ENCODE measurements around the gene FANCM.

Gene FANCM

GRCh38 chr14:45222485-45223262, 86.9 kb downstream of the FANCM start:
- no peak for TF ChIP-seq CTCF (IDR thresholded peaks at IDR 0.05; ENCODE audit: insufficient read depth, low read length, poor library complexity, severe bottlenecking)
- DNase-seq (ENCODE audit: extremely low read depth, insufficient read length), result no peak
- no peaks in the 10 kb centered on the region for H3K27me3 ChIP-seq (replicated peaks; ENCODE audit: control insufficient read depth, insufficient read depth, low read length)
- no peak overlapping the region for H3K4me3 ChIP-seq (replicated peaks; ENCODE audit: low read depth, low read length)
- peaks cover 1% of the 10 kb centered on the region for H3K36me3 ChIP-seq (ENCODE audit: control insufficient read depth, insufficient read depth, low read length)

- TF ChIP-seq CTCF (IDR thresholded peaks at IDR 0.05; ENCODE audit: insufficient read depth, low read length, poor library complexity, severe bottlenecking), result no peak
These were observed 91.8 kb downstream of the FANCM start for GRCh38 chr14:45227566-45227965.

GRCh38 chr14:45238988-45239387, 103.3 kb downstream of the FANCM start:
- H3K4me3 ChIP-seq (replicated peaks; ENCODE audit: low read depth, low read length), result no peak overlapping the region
- DNase-seq (ENCODE audit: extremely low read depth, insufficient read length), result no peak
- no peak for TF ChIP-seq CTCF (IDR thresholded peaks at IDR 0.05; ENCODE audit: insufficient read depth, low read length, poor library complexity, severe bottlenecking)

More at GRCh38 chr14:45227566-45227965, 91.8 kb downstream of the FANCM start:
- no peak for DNase-seq (ENCODE audit: extremely low read depth, insufficient read length)
- H3K4me3 ChIP-seq (replicated peaks; ENCODE audit: low read depth, low read length), result no peak overlapping the region
- H3K36me3 ChIP-seq (ENCODE audit: control insufficient read depth, insufficient read depth, low read length), result peaks cover 9% of the 10 kb centered on the region
- H3K27me3 ChIP-seq (replicated peaks; ENCODE audit: control insufficient read depth, insufficient read depth, low read length), result no peaks in the 10 kb centered on the region

GRCh38 chr14:45242706-45243105, 107.0 kb downstream of the FANCM start:
- no peak for TF ChIP-seq CTCF (IDR thresholded peaks at IDR 0.05; ENCODE audit: insufficient read depth, low read length, poor library complexity, severe bottlenecking)
- no peaks in the 10 kb centered on the region for H3K27me3 ChIP-seq (replicated peaks; ENCODE audit: control insufficient read depth, insufficient read depth, low read length)
- H3K4me3 ChIP-seq (replicated peaks; ENCODE audit: low read depth, low read length), result no peak overlapping the region
- DNase-seq (ENCODE audit: extremely low read depth, insufficient read length), result no peak
- no peaks in the 10 kb centered on the region; the same call in 1 of the 2 replicates for H3K36me3 ChIP-seq (ENCODE audit: control insufficient read depth, insufficient read depth, low read length)

More at GRCh38 chr14:45238988-45239387, 103.3 kb downstream of the FANCM start:
- H3K36me3 ChIP-seq (ENCODE audit: control insufficient read depth, insufficient read depth, low read length), result no peaks in the 10 kb centered on the region; the same call in none of the 2 replicates
- H3K27me3 ChIP-seq (replicated peaks; ENCODE audit: control insufficient read depth, insufficient read depth, low read length), result no peaks in the 10 kb centered on the region

- Histone ChIP-seq H3K27me3 (replicated peaks; ENCODE audit: control insufficient read depth, insufficient read depth, low read length) (no peaks in the 10 kb centered on the region), H3K36me3 (ENCODE audit: control insufficient read depth, insufficient read depth, low read length) (no peaks in the 10 kb centered on the region), H3K4me3 (replicated peaks; ENCODE audit: low read depth, low read length) (no peak overlapping the region)
- no peak for DNase-seq (ENCODE audit: extremely low read depth, insufficient read length)
- no peak for TF ChIP-seq CTCF (IDR thresholded peaks at IDR 0.05; ENCODE audit: insufficient read depth, low read length, poor library complexity, severe bottlenecking)
These were observed 110.4 kb downstream of the FANCM start for GRCh38 chr14:45246151-45246550.
